ENCODE measurements around the gene PRICKLE4.
A peak's percentile ranks its signal among the peaks of the same experiment; 100 is the strongest.

Gene PRICKLE4

GRCh38 chr6:41780551-41781365, at the start of gene PRICKLE4:
Gene PRICKLE4, plus strand, starts transcription at chr6:41780782. Its CDS starts 2,692 bp downstream, at chr6:41783474.
- DNase-seq (ENCODE audit: low read depth): peak; percentile 24

GRCh38 chr6:41731561-41732086, 49.0 kb upstream of the PRICKLE4 start:
- DNase-seq (ENCODE audit: low read depth): no peak

- DNase-seq (ENCODE audit: low read depth): no peak
Observed at GRCh38 chr6:41732149-41732548, 48.4 kb upstream of the PRICKLE4 start.

GRCh38 chr6:41732591-41733359, 47.8 kb upstream of the PRICKLE4 start:
- peak; percentile 48 for DNase-seq (ENCODE audit: low read depth)

GRCh38 chr6:41733360-41733706, 47.2 kb upstream of the PRICKLE4 start:
- DNase-seq (ENCODE audit: low read depth): no peak

GRCh38 chr6:41733707-41734665, 46.6 kb upstream of the PRICKLE4 start:
- peak; percentile 82 for DNase-seq (ENCODE audit: low read depth)

- DNase-seq (ENCODE audit: low read depth): peak; percentile 84
Observed at GRCh38 chr6:41734666-41735426, 45.7 kb upstream of the PRICKLE4 start.

- peak; percentile 89 for DNase-seq (ENCODE audit: low read depth)
Observed at GRCh38 chr6:41735427-41736185, 45.0 kb upstream of the PRICKLE4 start, which contains the start of gene TFEB. Gene TFEB, minus strand, starts transcription at chr6:41735608. Its CDS starts 44,395 bp downstream, at chr6:41691213.

GRCh38 chr6:41736186-41736733, 44.3 kb upstream of the PRICKLE4 start:
- DNase-seq (ENCODE audit: low read depth): no peak

GRCh38 chr6:41736800-41737555, 43.6 kb upstream of the PRICKLE4 start:
- DNase-seq (ENCODE audit: low read depth): no peak

GRCh38 chr6:41737591-41738130, 42.9 kb upstream of the PRICKLE4 start:
- DNase-seq (ENCODE audit: low read depth): no peak

GRCh38 chr6:41739041-41739440, 41.5 kb upstream of the PRICKLE4 start:
- no peak for DNase-seq (ENCODE audit: low read depth)

GRCh38 chr6:41740366-41741162, 40.0 kb upstream of the PRICKLE4 start:
- no peak for DNase-seq (ENCODE audit: low read depth)

- DNase-seq (ENCODE audit: low read depth): no peak
Observed at GRCh38 chr6:41741625-41742490, 38.7 kb upstream of the PRICKLE4 start.

GRCh38 chr6:41743406-41744235, 37.0 kb upstream of the PRICKLE4 start:
- DNase-seq (ENCODE audit: low read depth): no peak

- DNase-seq (ENCODE audit: low read depth): no peak
Observed at GRCh38 chr6:41744236-41744787, 36.3 kb upstream of the PRICKLE4 start.

All from iris pigment epithelial cell (primary cell).